Astrocyte (in vitro differentiated cells and primary cell): ENCODE results near the gene PBRM1.

Experiments used
- EZH2 ChIP-seq: IDR thresholded peaks from 2 replicates; pipeline ENCODE4 v1.6.1; 2012; ENCODE audit warnings: mild to moderate bottlenecking, low read length, inconsistent platforms; ENCODE audit not compliant: insufficient read depth
- TF ChIP-seq, protein P1 (sequence below): IDR thresholded peaks from 2 replicates; pipeline ENCODE4 v1.5.1; 2011; ENCODE audit warnings: low read depth, mild to moderate bottlenecking, inconsistent platforms, low read length, moderate library complexity; ENCODE audit not compliant: insufficient read depth

DNA sequence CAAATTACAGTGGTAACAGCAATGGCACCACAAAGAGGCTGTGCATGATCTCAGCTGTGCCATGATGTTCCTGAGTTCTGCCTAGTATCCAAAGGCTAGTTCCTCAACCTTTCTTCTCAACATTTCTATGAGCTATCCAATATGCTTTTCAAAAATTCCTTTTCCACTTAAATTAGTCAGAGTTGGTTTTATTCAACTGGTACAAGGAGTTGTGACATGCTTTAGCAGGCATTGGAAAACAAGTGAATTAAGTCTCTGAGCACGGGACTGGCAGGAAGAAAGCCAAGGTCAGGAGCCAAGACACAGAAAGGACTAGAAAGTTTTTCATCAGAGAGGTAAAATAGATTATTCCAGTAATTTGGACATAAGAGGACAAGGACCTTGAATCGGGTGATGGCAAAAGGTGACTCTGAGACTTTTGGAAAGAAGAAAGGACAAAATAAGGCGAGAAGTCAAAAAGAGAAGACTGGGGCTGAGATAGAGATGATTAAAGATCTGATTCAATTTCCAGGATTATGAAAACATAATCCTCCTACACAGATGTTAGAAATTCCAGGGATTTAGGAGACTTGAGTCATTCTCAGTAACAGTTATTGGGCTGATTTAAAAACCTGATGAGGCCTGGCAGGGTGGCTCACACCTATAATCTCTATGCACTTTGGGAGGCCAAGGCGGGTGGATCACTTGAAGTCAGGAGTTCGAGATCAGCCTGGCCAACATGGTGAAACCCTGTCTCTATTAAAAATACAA is 36.1 kb downstream of the PBRM1 start:
- TF ChIP-seq, protein P1, sequence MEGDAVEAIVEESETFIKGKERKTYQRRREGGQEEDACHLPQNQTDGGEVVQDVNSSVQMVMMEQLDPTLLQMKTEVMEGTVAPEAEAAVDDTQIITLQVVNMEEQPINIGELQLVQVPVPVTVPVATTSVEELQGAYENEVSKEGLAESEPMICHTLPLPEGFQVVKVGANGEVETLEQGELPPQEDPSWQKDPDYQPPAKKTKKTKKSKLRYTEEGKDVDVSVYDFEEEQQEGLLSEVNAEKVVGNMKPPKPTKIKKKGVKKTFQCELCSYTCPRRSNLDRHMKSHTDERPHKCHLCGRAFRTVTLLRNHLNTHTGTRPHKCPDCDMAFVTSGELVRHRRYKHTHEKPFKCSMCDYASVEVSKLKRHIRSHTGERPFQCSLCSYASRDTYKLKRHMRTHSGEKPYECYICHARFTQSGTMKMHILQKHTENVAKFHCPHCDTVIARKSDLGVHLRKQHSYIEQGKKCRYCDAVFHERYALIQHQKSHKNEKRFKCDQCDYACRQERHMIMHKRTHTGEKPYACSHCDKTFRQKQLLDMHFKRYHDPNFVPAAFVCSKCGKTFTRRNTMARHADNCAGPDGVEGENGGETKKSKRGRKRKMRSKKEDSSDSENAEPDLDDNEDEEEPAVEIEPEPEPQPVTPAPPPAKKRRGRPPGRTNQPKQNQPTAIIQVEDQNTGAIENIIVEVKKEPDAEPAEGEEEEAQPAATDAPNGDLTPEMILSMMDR: no peak
- TF ChIP-seq EZH2: no peak
